GM19193 (cell line): ENCODE data around the gene LIN7C.

ENCODE experiments used
- POLR2A ChIP-seq: IDR thresholded peaks from 4 replicates; pipeline ENCODE4 v1.6.1; 2011; ENCODE audit not compliant: insufficient read depth, insufficient read length; ENCODE audit errors: extremely low read depth

Gene LIN7C

GRCh38 chr11:27447288-27448183, 59.0 kb downstream of the LIN7C start:
- no peak for TF ChIP-seq POLR2A

- TF ChIP-seq POLR2A, result no peak
Observed at GRCh38 chr11:27445625-27446024, 60.9 kb downstream of the LIN7C start.

GRCh38 chr11:27444801-27445215, 61.8 kb downstream of the LIN7C start:
- TF ChIP-seq POLR2A, result no peak
